Ramos (cell line): ENCODE measurements around the gene TBL3.

ENCODE experiments used
- in situ Hi-C: fragments of 300-500 bp; cut with MboI; formaldehyde crosslinking; loops from one replicate; pipeline ENCODE4 v1.14.3; 2022; ENCODE audit warnings: low sequenced_read_pairs; ENCODE audit not compliant: unreplicated experiment

Gene TBL3

GRCh38 chr16:1997494-1998359 is 25.9 kb downstream of the TBL3 start:
- in situ Hi-C loops: no loop called here

DNA sequence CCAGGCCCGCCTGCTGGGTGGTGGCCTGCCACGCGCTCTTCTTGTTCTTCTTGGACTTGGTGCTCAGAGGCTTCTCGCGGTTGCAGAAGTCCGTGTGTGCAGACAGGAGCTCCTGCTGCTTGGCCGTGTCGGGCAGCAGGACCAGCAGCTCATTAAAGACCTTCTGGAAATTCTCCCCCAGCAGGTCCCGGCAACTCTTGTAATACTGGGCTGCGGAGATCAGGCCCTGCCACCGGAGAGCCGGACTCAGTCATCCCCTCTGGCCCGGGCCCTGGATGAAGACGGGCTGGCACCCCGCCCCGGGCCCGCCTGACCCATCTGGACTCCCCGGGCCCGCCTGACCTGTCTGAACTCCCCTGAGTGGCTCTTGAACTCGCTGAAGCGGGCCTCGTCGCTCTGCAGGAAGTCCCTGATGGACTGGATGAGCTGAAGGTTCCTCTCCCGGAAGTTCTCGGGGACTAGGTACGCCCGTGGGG is 26.5 kb downstream of the TBL3 start:
- in situ Hi-C loops: no loop called here

GRCh38 chr16:1998852-1999801 is 27.3 kb downstream of the TBL3 start:
- in situ Hi-C loops: no loop called here

GRCh38 chr16:1999866-2000514 is 28.1 kb downstream of the TBL3 start:
- in situ Hi-C loops: loop anchor here (25.0 kb wide), 1 partner anchor 512 kb away; the partner anchor contains the start of genes AMDHD2 and ATP6V0C

GRCh38 chr16:2001035-2001434 is 29.2 kb downstream of the TBL3 start:
- in situ Hi-C loops: loop anchor here (25.0 kb wide), 1 partner anchor 511 kb away; the partner anchor contains the start of genes AMDHD2 and ATP6V0C

DNA sequence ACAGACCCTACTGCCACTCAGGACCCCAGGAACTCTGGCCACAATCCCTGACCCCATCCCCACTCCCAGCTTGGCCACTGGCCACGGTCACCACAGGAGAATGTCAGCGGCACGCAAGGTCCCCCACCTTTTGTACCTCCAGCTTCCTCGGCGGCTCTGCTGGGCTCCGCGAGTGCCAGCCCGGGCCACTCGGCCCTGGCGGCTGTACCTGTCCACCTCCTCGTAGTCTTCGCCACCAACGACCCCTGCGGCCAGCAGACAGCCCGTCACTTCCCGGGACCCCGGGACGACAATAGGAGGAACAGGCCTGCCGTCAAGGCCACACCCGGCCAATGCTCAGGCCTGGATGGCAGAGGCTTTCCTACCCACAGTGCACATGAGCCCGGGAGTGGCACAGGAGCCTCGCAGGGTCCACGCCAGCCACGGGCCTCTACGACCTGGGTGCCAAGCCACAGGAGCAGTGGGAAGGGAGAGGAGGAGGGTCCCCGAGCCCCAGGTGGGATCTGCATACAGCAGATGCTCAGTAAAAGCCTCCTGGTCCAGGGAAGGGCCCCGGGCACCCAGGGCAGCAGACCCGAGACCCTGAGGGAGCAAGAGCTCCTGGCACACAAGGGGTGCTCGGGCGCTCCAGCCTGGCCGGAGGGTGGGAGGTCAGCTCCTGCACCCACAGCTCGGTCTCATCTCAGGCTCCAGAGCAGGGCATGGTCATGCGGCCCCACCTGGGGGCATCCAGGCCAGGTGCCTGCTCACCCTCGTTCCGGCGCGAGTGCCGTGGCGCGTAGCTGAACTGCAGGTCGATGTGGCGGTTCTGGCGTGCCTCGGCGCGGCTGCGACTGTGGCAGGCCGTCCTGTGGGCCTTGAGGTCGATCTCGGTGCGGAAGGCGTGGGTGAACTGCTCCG is 29.9 kb downstream of the TBL3 start:
- in situ Hi-C loops: loop anchor here (25.0 kb wide), 1 partner anchor 511 kb away; the partner anchor contains the start of genes AMDHD2 and ATP6V0C

DNA sequence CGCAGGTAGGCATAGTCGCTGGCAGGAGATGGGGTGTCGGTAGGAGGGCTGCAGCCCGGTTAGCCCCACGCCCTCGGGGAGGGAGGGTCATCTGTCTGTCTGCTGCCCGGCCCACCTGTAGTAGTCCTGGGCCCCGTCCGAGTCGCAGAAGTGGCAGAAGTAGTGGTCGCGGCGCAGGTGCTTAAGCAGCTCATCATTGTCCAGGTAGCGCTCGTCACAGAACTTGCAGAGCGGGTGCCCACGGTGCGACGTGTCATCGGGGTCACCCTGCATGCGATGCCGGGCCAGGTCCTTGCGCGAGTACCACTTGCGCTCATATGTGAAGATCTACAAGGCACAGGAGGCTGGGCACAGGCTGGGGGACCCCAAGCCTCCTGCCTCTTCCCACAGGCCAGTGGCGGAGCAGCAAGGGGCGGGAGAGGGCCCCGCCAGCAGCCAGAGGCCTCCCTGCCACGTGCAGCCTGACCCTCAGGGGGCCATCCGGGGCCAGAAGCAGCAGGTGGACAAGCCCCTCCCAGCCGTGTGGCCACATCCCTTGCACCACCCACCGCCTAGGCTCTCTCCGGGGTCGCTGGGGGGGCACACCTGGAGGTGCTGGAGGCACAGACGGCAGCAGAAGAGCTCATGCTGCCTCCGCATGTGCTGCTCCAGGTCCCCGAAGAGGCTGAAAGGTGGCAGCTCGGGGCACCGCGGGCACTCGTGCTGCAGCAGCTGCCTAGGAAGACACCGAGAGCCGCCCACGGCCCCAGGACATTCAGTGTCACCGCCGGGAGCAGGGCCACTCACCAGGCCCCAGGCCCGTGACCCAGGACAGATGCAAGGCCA is 30.8 kb downstream of the TBL3 start:
- in situ Hi-C loops: loop anchor here (25.0 kb wide), 1 partner anchor 510 kb away; the partner anchor contains the start of genes AMDHD2 and ATP6V0C

GRCh38 chr16:2003231-2003826 is 31.5 kb downstream of the TBL3 start:
- in situ Hi-C loops: loop anchor here (25.0 kb wide), 1 partner anchor 509 kb away; the partner anchor contains the start of genes AMDHD2 and ATP6V0C

- in situ Hi-C loops: loop anchor here (25.0 kb wide), 1 partner anchor 508 kb away; the partner anchor contains the start of genes AMDHD2 and ATP6V0C
These were observed 32.2 kb downstream of the TBL3 start for GRCh38 chr16:2003827-2004641.

- in situ Hi-C loops: loop anchor here (25.0 kb wide), 1 partner anchor 507 kb away; the partner anchor contains the start of genes AMDHD2 and ATP6V0C
These were observed 33.1 kb downstream of the TBL3 start for GRCh38 chr16:2004795-2005517.

DNA sequence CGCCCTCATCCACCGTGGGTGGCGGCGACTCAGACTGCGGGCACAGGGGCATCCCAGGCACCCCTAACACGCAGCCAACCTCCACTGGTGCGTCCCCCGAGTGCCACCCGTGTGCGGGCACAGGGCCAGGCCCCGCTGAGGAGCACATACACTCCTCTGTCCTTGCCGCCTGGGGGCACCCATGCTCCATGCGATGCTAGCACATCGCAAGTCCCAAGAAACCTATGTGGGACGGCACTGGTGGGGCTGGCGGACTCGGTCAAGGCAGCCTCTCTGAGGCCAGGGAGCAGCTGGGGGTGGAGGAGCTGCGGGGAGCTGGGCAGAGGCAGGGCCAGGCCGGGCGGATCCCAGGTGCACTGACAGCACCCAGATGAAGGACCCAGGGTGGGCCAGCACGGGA is 33.8 kb downstream of the TBL3 start:
- in situ Hi-C loops: loop anchor here (25.0 kb wide), 1 partner anchor 507 kb away; the partner anchor contains the start of genes AMDHD2 and ATP6V0C

GRCh38 chr16:2006317-2006716 is 34.5 kb downstream of the TBL3 start:
- in situ Hi-C loops: loop anchor here (25.0 kb wide), 1 partner anchor 506 kb away; the partner anchor contains the start of genes AMDHD2 and ATP6V0C

- in situ Hi-C loops: loop anchor here (25.0 kb wide), 1 partner anchor 505 kb away; the partner anchor contains the start of genes AMDHD2 and ATP6V0C
These were observed 35.4 kb downstream of the TBL3 start for GRCh38 chr16:2007081-2007836.

- in situ Hi-C loops: loop anchor here (25.0 kb wide), 1 partner anchor 504 kb away; the partner anchor contains the start of genes AMDHD2 and ATP6V0C
These were observed 36.2 kb downstream of the TBL3 start for GRCh38 chr16:2008009-2008526.
